Mononuclear cell (primary cell): ENCODE data around the gene KMT2E. TPM values are rescaled to one million over a fixed set of nuclear protein-coding genes. Genes with fewer than 3 reads are reported as not detected.

ENCODE experiments used
- H3K27me3 ChIP-seq: 2 replicates; pipeline ENCODE4 v1.6.0; 2011; ENCODE audit warnings: low read length, control low read depth; ENCODE audit not compliant: insufficient read depth
- H3K4me1 ChIP-seq: 2 replicates; pipeline ENCODE4 v1.5.1; 2011; ENCODE audit warnings: mild to moderate bottlenecking, low read length, control low read depth; ENCODE audit not compliant: insufficient read depth
- H3K4me3 ChIP-seq: 2 replicates; pipeline ENCODE4 v1.5.1; 2011; ENCODE audit warnings: mild to moderate bottlenecking, low read length, moderate library complexity
- H3K9me3 ChIP-seq: 2 replicates; pipeline ENCODE4 v1.5.1; 2011; ENCODE audit warnings: low read depth, mild to moderate bottlenecking, control low read depth, low read length
- total RNA-seq: library from RNA; depleted of rRNA; stranded (reverse); fragments of >200 nt; gene quantifications from one replicate; pipeline ENCODE4 v1.2.3, GENCODE V29; 2012

KMT2E gene
- total RNA-seq, 1 donor, result 497 TPM

GRCh38 chr7:105130580-105130979 lies 116.6 kb downstream of the KMT2E start:
- Histone ChIP-seq H3K27me3 (no peaks in the 10 kb centered on the region), H3K9me3 (no peaks in the 10 kb centered on the region), H3K4me3 (no peak overlapping the region), H3K4me1 (no peaks in the 10 kb centered on the region)

GRCh38 chr7:105131033-105131656 lies 117.1 kb downstream of the KMT2E start:
- Histone ChIP-seq H3K4me3 (no peak overlapping the region), H3K4me1 (no peaks in the 10 kb centered on the region), H3K9me3 (no peaks in the 10 kb centered on the region), H3K27me3 (no peaks in the 10 kb centered on the region)

GRCh38 chr7:105131890-105132289 lies 117.9 kb downstream of the KMT2E start:
- Histone ChIP-seq H3K27me3 (no peaks in the 10 kb centered on the region), H3K4me3 (no peak overlapping the region), H3K9me3 (no peaks in the 10 kb centered on the region), H3K4me1 (no peaks in the 10 kb centered on the region)

GRCh38 chr7:105132335-105132734 lies 118.3 kb downstream of the KMT2E start:
- H3K4me3 ChIP-seq, result no peak overlapping the region
- H3K4me1 ChIP-seq, result no peaks in the 10 kb centered on the region
- no peaks in the 10 kb centered on the region for H3K27me3 ChIP-seq
- no peaks in the 10 kb centered on the region for H3K9me3 ChIP-seq

DNA sequence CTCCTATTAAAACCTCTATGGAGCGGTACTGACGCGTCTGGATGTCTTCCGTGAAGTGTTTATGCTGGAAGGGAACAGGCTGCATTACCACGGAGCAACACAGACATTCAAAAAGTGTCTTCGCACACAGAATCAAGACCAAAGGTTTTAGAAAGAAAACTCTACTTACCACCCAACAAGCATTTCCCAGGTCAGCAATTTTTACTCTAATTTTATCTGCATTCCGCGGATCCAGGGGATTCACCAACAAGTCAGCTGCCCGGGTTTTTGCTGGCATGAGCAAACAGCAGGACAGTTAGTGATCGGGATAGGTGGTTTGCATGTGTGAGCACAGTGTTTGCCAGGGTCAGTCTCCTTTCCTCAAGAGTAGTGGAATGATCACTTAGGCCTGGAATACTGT lies 118.8 kb downstream of the KMT2E start:
- no peaks in the 10 kb centered on the region for H3K9me3 ChIP-seq
- no peak overlapping the region for H3K4me3 ChIP-seq
- H3K4me1 ChIP-seq, result no peaks in the 10 kb centered on the region
- H3K27me3 ChIP-seq, result no peaks in the 10 kb centered on the region

- Histone ChIP-seq H3K4me3 (no peak overlapping the region), H3K9me3 (no peaks in the 10 kb centered on the region), H3K27me3 (no peaks in the 10 kb centered on the region), H3K4me1 (no peaks in the 10 kb centered on the region)
Observed at GRCh38 chr7:105133358-105133757, 119.4 kb downstream of the KMT2E start.

DNA sequence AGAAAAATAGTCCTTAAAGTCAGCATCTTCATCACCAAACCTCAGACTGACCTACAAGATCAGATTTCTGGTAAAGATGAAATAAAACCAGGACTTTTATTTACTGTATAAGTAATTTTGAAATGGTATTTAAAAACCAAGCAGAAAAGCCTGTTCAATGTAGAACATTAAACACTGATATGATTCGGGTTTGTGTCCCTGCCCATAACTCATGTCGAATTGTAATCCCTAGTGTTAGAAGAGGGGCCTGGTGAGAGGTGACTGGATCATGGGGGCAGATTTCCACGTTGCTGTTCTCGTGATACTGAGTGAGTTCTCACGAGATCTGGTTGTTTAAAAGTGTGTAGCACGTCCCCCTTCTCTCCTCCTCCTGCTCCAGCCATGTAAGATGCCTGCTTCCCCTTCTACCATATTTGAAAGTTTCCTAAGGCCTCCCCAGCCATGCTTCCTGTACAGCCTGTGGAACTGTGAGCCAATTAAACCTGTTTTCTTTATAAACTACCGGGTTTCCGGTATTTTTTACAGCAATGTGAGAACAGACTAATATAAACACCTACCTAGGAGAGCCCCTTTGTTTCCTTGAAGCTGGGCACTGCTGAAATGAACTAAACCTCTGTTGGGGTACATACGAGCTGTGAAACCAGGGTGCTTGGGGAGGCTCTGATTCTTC lies 120.1 kb downstream of the KMT2E start:
- Histone ChIP-seq H3K4me3 (no peak overlapping the region), H3K27me3 (no peaks in the 10 kb centered on the region), H3K9me3 (no peaks in the 10 kb centered on the region), H3K4me1 (no peaks in the 10 kb centered on the region)

GRCh38 chr7:105136221-105136620 lies 122.2 kb downstream of the KMT2E start:
- Histone ChIP-seq H3K9me3 (no peaks in the 10 kb centered on the region), H3K4me1 (no peaks in the 10 kb centered on the region), H3K27me3 (no peaks in the 10 kb centered on the region), H3K4me3 (no peak overlapping the region)

DNA sequence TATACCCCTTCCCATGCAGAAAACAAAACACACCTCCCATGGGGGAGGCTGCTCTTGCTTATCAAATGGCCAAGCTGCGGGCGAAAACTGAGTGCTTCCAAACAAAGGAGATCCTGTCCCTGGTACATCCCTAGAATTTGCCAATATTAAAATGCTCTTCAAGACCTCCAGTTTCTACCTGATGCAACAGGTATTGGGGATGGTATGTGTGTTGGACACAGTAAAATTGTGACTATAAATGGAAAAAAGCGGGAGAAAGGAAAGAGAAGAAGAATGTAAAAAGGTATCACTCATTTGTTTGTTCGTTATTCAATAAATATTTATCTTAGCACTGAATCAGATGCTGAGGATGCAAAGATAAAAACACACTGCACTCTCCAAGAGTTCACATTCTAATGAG lies 123.9 kb downstream of the KMT2E start:
- H3K4me3 ChIP-seq, result no peak overlapping the region
- no peaks in the 10 kb centered on the region for H3K9me3 ChIP-seq
- H3K4me1 ChIP-seq, result no peaks in the 10 kb centered on the region

DNA sequence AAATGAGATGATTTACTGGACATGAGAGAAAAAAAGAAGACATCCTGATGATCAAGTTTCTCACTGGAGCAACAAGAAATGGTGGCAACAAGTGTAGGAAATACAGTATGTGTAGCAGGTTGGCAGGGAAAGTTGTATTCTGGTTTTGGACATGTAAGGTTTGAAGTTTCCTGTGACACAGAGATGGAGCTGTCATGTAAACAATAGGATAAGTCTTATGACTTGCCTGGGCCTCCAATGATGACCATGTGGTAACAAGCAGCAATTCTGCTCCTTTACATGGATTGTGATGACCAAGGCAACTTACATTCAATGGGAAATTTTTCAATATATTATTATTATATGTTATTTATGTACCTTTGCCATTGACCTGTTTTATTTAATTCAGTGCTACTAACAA lies 125.4 kb downstream of the KMT2E start:
- no peaks in the 10 kb centered on the region for H3K4me1 ChIP-seq
- H3K9me3 ChIP-seq, result no peaks in the 10 kb centered on the region
- H3K27me3 ChIP-seq, result no peaks in the 10 kb centered on the region
- H3K4me3 ChIP-seq, result no peak overlapping the region

More for the DNA sequence above, 123.9 kb downstream of the KMT2E start:
- no peaks in the 10 kb centered on the region for H3K27me3 ChIP-seq

DNA sequence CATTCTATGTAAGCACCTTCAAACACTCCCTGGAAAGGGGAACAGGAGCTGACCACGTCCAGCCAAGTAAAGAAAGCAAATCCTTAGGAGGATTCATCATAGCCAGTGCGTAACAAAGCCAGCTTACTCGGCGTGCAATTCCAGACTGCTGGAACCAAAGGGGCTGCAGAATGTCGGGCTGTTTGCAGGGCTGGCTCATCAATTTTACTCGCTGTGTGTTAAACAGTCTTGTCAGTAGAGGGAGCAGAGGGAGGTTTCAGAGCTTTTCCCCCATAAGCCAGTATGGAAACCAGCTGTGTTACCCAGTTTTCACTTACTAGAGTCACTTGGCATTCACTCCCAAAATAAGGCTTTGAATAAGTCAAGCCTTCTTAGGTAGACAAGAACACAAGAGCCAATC lies 127.1 kb downstream of the KMT2E start:
- no peaks in the 10 kb centered on the region for H3K9me3 ChIP-seq
- H3K4me3 ChIP-seq, result no peak overlapping the region
- H3K27me3 ChIP-seq, result no peaks in the 10 kb centered on the region
- H3K4me1 ChIP-seq, result no peaks in the 10 kb centered on the region

- Histone ChIP-seq H3K27me3 (no peaks in the 10 kb centered on the region), H3K4me1 (no peaks in the 10 kb centered on the region), H3K9me3 (no peaks in the 10 kb centered on the region), H3K4me3 (no peak overlapping the region)
Observed at GRCh38 chr7:105149827-105150226, 135.8 kb downstream of the KMT2E start.

DNA sequence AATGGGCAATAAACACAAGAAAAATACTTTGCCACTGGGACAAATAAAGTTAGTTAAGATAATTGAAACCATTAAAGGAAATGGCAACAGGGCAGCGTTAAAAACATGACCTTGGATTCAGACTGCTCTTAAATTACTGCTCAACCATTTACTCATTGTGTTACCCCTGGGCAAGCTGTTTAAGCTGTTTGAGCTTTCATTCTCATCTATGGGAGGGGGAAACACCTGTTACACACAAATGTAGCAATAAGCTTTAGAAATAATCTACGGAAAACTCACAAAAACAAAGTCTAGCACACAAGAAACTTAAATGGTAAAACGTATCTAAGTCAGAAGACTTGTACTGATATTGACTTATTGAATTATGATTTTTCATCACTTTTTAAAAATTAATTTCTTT lies 137.1 kb downstream of the KMT2E start:
- H3K4me1 ChIP-seq, result no peaks in the 10 kb centered on the region
- H3K4me3 ChIP-seq, result no peak overlapping the region
- H3K9me3 ChIP-seq, result no peaks in the 10 kb centered on the region
- H3K27me3 ChIP-seq, result no peaks in the 10 kb centered on the region

DNA sequence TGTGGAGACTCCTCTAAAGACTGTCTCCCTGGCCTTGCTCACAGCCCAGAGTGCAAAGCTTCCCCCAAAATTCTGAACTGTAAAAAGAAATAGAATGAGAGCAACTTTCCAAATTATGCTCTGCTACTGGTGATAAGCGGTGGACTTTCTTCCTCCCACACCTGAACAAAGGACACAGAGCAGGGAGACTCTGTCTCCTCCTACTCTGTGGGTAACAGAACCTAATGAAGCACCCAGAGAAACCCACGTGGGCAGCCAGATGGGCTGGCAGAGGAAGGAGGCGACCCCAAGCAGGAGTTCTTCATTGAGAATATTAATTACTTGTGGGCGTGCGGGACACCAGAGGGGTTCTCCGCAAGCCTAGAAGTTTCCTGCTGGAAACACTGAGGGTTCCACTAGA lies 139.5 kb downstream of the KMT2E start:
- no peaks in the 10 kb centered on the region for H3K9me3 ChIP-seq
- H3K4me1 ChIP-seq, result no peaks in the 10 kb centered on the region
- H3K4me3 ChIP-seq, result no peak overlapping the region
- no peaks in the 10 kb centered on the region for H3K27me3 ChIP-seq

DNA sequence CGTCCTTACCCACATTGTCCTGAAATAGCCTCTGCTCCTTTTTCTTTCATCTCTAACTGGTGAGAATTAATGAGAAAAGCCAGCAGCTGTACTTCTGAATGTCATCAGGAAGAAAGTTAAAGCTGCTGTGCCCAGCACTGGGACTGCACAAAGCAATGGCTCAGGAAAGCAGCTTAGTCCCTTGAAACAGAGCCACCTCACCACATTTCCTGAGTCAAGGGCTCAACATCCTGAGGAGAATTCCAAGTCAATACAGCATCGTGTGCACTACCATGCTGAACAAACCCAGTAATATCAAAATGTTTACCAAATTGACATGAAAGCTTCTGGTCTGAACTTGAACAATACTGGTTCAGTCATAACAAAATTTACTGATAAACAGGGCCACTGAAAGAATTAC lies 140.1 kb downstream of the KMT2E start:
- Histone ChIP-seq H3K4me3 (no peak overlapping the region), H3K27me3 (no peaks in the 10 kb centered on the region), H3K9me3 (no peaks in the 10 kb centered on the region), H3K4me1 (no peaks in the 10 kb centered on the region)

GRCh38 chr7:105156731-105157130 lies 142.7 kb downstream of the KMT2E start:
- Histone ChIP-seq H3K4me3 (no peak overlapping the region), H3K9me3 (no peaks in the 10 kb centered on the region), H3K4me1 (no peaks in the 10 kb centered on the region), H3K27me3 (no peaks in the 10 kb centered on the region)
